ENCODE measurements around the gene BTBD18.
A peak's percentile ranks its signal among the peaks of the same experiment; 100 is the strongest.

BTBD18 gene

GRCh38 chr11:57775491-57775890 lies 23.9 kb upstream of the BTBD18 start:
- DNase-seq: no peak

- DNase-seq: no peak
These were observed 21.5 kb upstream of the BTBD18 start for GRCh38 chr11:57773026-57773598.

- no peak for DNase-seq
These were observed 20.9 kb upstream of the BTBD18 start for GRCh38 chr11:57772562-57772961.

DNA sequence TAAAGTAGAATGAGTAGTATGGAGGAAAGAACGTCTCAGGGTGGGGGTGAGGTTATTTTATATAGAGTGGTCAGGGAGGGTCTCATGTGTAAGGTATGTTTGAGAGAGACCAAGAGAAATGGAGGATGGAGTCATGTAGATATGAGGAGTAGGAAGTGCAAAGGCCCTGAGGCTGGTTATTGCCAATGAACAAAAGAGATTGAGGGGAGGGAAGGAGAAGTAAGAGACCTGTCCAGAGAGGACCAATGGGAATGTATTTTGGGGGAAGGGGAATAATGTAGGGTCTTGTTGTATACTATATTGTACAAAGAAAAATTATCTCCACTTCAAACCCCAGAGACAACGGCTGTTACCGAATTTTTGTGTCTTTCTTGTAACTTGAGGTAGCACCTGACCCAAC lies 19.7 kb upstream of the BTBD18 start:
- no peak for DNase-seq

GRCh38 chr11:57770793-57771192 lies 19.2 kb upstream of the BTBD18 start:
- DNase-seq: no peak

DNA sequence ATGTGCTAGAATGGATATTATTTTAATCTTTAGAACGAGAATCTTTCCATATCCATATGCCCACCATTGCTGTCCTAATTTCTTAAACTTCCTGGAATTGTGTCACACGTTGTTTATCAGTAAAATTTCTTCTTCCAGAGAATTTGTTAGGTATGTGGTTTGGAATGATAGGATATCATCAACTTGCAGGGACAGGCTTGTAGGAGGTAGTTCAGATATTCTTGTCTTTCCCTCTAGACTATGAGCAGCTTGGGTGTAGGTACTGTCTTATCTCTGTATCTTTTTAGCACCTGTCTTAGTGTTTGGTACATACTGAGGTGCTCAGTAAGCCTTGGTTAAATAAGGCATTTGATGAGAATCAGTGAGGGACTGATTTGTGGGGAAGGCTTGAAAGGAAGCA lies 13.4 kb upstream of the BTBD18 start:
- DNase-seq: no peak

DNA sequence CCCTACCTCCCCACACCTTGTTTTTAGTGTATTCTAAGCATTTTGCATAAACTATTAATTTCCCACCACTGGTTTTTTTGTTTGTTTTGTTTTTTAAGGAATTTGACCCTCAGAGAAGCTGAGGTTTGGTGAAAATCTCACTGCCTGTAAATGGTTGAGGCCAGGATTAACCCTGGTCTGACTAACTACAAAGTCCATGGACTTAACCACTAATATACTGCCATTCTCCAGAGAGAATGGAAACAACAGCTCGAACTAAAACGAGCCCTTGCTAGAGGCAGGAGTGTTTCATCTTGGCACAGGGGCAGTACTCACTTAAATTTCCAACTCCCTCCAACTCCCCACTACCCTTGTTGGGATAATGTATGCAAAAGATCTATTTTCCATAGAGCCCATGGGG lies 12.9 kb upstream of the BTBD18 start:
- DNase-seq: no peak

- DNase-seq: no peak
These were observed 12.4 kb upstream of the BTBD18 start for GRCh38 chr11:57764021-57764420.

- no peak for DNase-seq
These were observed 11.9 kb upstream of the BTBD18 start for GRCh38 chr11:57763568-57763967.

GRCh38 chr11:57762235-57762861 lies 10.7 kb upstream of the BTBD18 start:
- DNase-seq: no peak

GRCh38 chr11:57761301-57762234 lies 9.9 kb upstream of the BTBD18 start, which contains the start of gene CTNND1:
TSS of gene CTNND1 (plus strand) at chr11:57761802. CDS start at chr11:57791479, 29,677 bp downstream.
- DNase-seq: peak; percentile 16 to 54

DNA sequence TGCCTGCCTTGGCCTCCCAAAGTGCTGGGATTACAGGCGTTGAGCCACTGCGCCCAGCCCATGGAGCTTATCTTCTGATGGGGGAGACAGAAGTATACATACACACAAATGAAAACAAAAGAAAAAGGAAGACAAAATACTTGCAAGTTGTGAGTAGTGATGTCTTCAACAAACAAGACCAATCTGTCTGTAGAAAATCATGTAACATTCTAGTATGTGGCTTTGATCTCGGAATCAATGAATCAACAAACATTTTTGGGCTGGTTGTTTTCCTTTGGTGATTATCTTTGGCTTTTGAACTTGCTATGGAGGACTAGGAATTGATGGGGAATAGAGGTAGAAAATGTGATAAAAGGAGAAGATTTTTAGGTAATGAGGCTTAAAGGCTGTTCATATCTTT lies 6.6 kb upstream of the BTBD18 start:
- DNase-seq: no peak

DNA sequence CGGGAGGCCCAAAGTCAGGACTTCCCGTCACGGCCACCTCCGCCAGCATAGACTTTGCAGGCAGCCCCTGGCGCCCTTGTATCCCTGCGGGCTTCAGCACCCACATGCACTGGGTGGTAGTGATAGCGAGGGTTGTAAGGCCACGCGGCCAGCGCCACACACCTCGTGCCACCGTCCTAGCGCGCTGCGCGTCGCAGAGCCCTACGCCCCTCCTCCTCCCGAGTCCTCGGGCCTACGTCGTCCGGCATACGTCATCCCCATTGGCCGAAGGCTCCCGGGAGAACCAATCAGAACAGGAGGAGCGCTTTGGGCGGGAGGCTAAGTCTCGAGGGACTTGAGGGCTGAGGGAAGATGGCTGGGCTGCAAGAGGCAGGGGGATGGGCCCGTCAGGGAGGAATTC lies 1.3 kb upstream of the BTBD18 start:
- DNase-seq: no peak

DNA sequence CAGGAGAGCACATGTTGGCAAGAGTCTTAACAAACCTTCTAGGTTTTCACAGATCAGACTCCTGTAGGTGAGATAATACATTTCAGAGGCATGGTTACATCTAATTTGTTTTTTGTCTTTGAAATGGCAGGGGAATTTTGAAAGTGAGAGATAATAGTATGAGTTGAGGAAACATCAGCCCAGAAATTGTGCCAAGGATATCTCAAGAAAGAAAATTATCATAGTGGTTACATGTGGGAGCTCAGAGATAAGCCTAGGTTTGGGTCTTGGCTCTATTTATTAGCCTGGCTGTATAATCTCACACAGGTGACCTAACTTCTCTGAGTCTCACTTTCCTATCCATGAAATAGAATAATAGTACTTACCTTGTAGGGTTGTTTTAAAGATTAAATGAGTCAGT lies 443 bp downstream of the BTBD18 start:
- no peak for DNase-seq

DNA sequence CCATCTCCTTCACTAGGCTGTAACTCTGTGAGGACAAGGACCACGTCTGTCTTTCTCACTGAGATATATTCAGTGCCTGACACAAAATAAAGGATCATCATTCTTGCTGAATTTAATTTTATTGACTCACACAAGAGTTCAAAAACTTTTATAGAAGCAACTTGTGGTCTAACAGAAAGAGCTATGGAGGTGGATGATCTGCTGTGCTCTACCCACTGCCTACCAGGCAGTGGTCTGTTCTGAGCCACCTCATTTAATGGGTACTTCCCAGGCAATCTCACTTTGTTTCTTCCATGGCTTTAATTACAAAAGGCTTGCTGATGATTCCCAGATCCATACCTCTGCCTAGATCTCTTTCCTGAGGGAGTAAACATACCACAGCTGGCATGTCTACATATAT lies 4.7 kb downstream of the BTBD18 start:
- no peak for DNase-seq

DNA sequence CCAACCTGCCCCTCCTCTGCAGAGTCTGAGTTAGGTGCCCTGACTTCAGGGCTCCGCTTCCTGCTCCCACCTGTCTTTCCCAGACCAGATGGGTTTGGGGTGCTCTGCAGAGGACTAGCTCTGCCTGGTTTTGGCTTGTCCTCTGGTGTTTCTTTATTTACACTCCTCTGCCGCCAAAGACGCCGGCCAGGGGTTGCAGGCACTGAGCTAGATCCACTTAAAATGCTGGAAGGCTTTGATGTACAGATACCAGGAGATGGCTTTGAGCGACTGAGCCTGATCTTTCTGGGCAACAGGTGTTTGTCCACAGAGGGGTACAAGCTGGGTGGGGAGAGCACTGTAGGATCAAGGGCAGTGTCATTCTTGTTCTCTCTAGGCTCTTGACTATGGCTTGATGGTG lies 6.4 kb downstream of the BTBD18 start:
- no peak for DNase-seq

GRCh38 chr11:57744357-57744756 lies 7.3 kb downstream of the BTBD18 start:
- DNase-seq: no peak

DNA sequence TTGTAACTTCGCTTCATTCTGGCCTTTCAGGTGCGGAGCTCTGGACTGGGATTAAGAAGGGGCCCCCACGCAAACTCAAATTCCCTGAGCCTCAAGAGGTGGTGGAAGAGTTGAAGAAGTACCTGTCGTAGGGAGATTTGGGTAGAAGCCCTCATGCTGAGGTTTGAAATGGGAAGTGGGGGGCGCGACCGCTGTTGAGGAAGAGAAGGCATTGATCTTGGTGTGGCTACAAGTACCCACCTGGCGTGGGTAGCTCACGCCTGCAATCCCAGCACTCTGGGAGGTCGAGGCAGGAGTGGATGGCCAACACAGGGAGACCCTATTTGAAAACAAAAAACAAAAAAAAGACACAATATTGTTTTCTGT lies 9.5 kb downstream of the BTBD18 start:
- no peak for DNase-seq

DNA sequence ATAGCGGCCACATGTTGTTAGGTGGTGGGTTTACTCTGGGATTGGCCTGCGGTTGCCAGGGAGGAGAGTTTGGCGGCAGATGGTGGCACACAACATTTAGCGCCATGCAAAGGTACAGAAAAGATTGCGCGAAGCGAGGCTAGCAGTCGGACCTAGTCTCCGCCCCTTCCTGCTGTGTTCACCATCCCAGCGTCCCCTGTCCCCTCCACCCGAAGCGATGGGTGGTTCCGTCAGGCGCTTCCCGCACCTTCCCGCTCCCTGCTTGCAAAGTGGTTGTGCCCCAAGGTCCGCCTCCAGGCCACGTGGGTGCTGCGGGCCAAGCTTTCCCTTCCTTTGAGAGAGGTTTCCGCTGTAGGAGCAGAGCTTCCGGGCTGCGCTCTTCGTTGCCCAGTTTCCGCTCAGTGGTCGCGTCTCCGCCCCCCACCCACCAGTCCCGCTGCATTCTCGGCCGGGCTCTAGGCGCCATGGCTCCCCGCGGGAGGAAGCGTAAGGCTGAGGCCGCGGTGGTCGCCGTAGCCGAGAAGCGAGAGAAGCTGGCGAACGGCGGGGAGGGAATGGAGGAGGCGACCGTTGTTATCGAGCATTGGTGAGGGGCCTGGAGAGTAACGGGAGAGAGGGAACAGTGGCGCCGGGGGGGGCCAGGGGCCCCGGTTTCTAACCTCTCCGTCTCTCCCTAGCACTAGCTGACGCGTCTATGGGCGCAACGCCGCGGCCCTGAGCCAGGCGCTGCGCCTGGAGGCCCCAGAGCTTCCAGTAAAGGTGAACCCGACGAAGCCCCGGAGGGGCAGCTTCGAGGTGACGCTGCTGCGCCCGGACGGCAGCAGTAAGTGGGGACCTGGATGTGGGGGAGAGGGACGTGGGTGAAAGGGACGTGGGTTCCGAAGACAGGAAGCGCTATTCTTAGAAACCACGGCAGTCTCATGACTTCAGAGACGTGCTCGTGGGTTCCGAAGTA lies 10.2 kb downstream of the BTBD18 start, which contains the start of gene SELENOH:
SELENOH (plus strand) TSS at position 360 of the 955 bp plus-strand sequence; CDS start at position 465, 105 bp downstream.
- peak; percentile 93 to 94 for DNase-seq

DNA sequence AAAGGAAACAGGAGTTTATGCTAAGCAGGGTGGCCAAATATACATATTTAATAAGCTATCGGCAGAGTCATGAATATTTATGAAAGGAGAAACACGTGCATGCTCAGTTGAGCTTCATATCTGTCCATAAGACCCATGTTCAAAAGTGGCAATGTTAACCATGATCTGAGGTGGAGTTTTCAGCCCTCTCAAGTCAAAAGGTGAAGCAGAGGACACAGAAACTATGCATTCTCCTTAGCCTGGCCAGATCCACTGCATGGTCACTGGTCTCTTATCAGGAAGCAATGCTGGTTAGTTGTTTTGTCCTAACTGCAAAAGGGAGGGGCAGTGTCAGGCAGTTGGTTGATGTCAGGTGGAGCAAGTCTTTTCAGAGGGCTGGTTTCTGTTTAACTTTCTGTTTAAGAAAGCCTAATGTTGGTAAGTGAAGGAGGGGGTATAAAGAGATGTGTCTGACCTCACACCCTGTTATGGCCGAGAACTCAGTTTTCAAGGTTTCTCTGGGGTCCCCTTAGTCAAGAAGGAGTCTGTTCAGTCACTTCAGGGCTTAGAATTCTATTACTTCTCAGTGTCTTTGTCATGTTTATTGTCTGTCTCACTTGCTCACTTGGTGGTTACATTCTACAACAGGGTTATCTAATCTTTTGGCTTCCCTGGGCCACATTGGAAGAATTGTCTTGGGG lies 15.9 kb downstream of the BTBD18 start:
- DNase-seq: no peak

GRCh38 chr11:57732661-57733060 lies 19.0 kb downstream of the BTBD18 start:
- no peak for DNase-seq

DNA sequence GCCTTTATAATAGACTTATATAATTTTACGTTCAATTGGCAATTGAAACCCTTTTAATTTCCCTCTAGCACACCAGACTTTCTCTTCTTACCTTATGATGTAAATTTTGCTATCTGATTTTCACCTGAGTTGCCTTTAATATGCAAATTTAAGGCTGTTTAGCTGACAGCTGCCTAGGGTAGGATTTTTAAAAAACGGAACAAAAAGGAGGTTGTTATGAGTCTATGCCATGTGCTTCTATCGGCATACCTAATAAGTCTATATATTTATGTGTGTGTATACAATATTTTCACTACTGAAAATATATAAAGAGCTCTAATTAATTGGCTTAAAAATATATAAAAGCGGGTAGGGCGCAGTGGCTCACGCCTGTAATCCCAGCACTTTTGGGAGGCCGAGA lies 22.1 kb downstream of the BTBD18 start:
- no peak for DNase-seq

Data from CD4-positive, alpha-beta T cell treated with Interleukin-4 for 1 hour (primary cell).